Caki2 (cell line): ENCODE data around the gene C19orf67. TPM values are rescaled to one million over a fixed set of nuclear protein-coding genes. Genes with fewer than 3 reads are reported as not detected.

Experiments
- DNase-seq: peaks from one replicate; pipeline ENCODE4 v3.0.0-alpha.2; 2015; ENCODE audit warnings: low read depth
- in situ Hi-C: cut with HindIII; loops from 2 replicates; pipeline ENCODE4 v1.10.0; 2016; ENCODE audit warnings: low sequenced_read_pairs, low pct_unique_long_range_greater_than_20kb, mixed read lengths
- total RNA-seq: library from RNA; depleted of rRNA; stranded (reverse); fragments of >200 nt; shearing (Covaris generic); gene quantifications from 2 replicates; pipeline ENCODE4 v1.2.3, GENCODE V29; 2014; ENCODE audit warnings: low replicate concordance

C19orf67 gene
- total RNA-seq, 1 experiment from 2014 or later: not detected

DNA sequence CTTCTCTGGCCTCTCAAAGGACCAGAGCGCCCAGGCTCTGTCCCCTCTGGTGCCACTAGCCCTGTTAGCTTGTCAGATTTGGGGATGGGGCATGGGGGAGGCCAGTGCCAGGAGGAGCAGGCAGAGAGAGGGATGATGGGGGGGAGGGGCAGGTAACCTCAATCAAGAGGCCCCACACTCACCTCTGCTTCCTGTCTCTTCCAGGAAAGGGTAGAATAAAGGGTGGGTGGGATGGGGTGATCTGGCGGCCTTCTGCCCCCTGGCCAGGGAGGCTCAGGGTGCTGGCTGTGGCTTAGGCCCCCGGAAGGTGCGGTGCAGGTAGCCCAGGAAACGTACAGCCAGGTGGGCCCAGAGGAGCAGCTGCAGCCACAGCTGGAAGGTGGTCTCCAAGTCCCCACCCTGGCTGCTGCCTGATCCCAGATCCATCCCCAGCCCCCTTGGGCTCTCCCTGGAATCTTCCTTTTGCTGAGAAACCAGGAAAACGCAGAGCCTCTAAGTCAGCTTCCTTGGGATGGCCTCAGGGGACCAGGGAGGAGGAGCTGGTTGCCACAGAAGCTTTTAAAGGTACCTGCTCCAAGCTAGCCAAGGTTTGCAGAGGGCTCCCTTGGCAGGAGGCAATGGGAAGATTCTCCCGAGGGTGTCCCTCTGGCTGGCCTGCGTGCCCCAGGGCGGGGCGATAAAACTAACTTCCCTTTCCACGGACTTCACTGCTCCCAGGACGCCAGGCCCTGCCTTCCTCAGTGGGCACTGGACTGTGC is 26.6 kb upstream of the C19orf67 start:
- no peak for DNase-seq
- in situ Hi-C loops: no loop called here

DNA sequence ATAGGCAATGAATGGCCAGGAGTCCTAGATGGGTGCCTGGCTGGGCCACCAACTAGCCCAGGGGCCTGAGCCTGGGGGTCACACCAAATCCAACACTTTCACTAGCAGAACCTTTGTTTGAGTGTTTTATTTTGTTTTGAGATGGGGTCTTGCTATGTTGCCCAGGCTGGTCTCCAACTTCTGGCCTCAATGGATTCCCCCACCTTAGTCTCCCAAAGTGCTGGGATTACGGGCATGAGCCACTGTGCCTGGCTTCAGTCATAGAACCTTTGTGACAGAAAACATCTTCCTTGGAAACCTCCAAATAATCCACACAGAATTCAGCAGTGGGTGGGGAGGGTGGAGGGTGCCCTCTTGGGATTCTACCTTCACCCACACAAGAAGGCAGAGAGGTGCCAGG is 25.9 kb upstream of the C19orf67 start:
- no peak for DNase-seq
- in situ Hi-C loops: no loop called here

DNA sequence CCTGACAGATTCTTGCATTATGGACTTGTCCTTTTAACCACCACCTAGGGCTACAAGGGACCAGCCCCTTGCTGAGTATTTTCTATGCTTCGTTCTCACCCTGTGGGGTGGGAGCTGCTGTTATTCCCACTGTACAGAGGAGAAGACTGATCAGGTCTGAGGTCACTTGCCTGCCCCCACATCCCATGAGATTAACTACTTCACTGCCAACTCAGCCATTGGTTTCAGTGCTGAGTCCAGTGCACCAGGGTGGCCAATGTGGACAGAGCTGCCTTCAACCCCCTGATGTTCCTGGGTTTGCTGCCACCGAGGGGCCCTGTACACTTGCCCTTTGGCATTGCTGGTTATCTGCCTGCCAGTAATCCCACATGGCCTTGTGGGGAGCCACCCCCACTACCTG is 25.1 kb upstream of the C19orf67 start:
- in situ Hi-C loops: no loop called here
- DNase-seq: no peak

DNA sequence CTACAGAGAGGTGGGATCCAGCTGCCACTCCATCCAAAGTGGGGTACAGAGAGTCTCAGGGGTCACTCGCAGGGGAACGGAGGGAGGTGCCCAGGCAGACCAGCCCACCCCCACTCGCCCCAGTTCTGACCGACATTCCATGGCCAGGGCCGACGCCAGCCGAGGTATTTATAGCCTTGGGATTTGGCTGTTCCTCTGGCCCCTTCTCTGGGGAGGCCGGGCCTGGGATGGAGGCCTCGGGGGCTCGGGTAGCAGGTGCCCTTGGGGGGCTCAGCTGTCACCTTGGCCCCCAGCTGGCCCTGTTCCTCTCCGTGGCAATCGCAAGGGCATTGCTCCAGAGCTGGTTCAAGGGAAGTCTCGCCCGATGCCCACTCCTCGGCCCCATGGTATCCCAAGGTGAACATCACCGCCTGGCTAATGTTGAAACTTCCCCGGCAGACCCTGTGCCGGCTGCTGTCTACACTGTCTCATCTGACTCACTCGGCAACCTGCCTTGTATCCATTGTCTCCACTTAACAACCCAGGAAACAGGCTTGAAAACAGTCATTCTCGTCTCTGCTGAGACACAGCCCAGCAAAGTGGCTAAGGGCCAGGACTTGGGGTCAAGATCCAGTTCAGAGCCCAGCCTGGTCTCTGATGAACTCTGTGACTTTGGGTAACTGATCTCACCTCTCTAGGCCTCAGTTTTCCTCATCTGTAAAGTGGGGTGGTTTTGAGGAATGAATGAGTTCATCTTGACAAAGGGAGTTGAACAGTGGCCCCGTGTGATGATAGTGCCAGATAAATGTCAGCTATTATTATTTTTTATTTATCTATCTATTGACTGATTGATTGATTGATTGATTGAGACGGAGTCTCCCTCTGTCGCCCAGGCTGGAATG is 22.2 kb upstream of the C19orf67 start:
- in situ Hi-C loops: no loop called here
- no peak for DNase-seq

DNA sequence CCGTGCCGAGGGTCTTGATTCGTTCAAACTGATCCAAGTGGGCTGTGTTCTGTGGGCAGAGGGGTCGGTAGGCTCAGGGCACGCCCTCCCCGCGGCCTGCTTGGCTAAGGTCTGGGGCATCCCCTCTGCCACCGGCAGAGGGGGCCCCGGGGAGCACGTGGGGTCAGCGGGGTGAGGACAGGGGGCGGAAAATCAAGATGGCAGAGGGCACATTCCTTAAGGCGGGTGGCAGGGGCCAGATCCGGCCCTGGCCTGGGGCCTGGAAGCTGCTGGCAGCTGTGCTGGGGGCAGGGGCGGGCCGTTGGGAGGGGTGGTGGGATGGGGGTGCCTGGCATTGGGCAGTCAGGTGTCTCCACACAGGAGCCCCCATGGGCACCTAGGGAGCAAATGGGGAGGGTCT is 21.3 kb upstream of the C19orf67 start:
- in situ Hi-C loops: no loop called here
- no peak for DNase-seq

DNA sequence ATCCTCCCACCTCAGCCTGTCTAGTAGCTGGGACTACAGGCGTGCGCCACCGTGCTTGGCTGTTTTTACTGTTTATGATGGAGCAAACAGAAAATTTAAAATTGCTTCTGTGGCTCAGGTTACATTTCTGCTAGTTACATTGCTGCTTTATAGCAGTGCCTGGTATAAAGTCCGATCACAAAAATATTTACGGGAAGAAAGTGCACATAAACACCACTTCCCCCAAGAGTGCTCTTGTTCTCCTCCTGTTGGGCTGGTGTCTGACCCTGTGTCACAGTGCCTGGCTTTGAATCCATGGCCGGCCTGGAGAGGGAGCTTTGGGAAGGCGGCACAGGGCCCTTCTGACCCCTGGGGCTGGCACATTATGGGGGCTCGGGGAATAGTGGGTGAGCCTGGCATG is 20.1 kb upstream of the C19orf67 start:
- in situ Hi-C loops: no loop called here
- no peak for DNase-seq

DNA sequence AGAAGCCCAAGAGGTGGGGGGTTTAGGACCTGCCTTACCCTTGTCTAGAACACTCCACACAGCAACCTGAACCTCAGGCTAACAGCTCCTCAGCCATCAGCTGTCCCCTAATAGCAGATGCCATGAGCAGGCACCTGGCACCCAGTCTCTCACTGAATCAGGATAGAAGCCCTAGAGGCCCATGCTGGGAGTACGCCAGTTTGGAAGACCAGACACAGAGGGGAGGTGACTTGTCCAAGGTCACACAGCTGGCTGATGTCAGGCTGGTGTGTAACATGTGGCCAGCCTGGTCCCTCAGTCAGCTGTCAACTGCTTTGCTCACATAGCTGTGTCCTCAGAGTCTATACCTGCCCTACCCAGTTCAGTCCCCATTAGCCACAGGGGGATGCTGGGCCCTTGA is 17.7 kb upstream of the C19orf67 start:
- in situ Hi-C loops: no loop called here
- DNase-seq: no peak

DNA sequence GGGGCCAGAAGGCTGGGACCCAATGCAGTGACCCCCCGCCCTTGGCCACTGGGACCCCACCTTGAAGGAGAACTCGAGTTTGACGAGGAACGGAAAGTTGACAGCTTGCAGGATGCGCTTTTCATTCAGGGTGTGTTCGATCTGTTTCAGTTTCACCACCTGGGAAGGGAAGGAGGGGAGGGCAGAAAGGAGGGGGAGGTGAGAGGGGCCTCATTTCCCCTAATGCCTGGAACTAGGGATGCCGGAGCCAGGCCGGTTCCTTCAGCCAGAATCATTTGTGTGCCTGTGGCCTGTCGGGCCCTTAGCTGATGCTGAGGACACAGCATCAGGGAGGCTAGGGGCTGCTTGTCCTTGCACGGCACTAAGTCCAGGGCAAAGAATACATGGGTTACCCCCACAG is 17.2 kb upstream of the C19orf67 start:
- in situ Hi-C loops: no loop called here
- DNase-seq: no peak

DNA sequence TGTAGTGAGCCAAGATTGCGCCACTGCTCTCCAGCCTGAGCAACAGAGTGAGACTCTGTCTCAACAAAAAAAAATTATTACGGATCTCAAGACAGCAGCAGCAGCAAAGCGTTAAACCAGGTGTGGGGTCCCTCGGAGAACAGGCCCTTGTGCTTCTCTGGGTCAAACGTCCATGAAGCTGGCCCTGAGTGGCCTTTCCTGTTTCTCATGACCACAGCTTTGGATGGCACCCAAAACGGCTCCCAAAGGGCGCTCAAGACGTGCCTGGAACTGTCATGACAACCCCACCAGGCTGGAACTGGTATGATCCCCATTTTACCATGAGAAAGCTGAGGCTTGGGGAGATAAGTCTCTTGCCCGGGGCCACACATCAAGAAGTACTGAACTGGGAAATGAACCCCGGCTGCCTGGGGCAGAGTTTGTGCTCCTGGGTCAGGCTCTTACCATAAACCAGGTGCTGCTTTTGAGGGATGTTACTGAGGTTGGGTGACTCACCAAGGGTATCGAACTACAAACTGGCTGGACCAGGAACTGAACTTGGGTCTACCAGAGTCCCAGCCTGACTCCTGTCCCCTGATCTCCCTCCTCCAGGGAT is 16.6 kb upstream of the C19orf67 start:
- in situ Hi-C loops: no loop called here
- no peak for DNase-seq

DNA sequence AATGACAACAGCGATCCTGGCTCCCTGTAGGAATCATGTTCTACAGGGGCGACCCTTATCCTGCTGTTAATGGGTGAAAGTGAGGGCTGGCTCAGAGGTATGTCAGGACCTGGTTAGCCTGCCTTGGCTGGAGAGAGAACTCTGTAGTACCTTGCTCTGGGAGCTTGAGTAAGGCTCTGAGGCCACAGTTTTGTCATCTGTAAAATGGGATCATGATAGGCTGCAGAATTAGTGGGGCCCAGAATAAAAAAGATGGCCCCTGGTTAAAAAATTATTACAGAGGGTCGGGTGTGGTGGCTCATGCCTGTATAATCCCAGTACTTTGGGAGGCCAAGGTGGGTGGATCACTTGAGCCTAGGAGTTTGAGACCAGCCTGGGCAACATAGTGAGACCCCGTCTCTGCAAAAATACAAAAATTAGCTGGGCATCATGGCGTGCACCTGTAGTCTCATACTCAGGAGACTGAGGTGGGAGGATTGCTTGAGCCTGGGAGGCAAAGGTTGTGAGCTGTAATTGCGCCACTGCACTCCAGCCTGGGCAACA is 15.5 kb upstream of the C19orf67 start:
- in situ Hi-C loops: no loop called here
- DNase-seq: no peak

DNA sequence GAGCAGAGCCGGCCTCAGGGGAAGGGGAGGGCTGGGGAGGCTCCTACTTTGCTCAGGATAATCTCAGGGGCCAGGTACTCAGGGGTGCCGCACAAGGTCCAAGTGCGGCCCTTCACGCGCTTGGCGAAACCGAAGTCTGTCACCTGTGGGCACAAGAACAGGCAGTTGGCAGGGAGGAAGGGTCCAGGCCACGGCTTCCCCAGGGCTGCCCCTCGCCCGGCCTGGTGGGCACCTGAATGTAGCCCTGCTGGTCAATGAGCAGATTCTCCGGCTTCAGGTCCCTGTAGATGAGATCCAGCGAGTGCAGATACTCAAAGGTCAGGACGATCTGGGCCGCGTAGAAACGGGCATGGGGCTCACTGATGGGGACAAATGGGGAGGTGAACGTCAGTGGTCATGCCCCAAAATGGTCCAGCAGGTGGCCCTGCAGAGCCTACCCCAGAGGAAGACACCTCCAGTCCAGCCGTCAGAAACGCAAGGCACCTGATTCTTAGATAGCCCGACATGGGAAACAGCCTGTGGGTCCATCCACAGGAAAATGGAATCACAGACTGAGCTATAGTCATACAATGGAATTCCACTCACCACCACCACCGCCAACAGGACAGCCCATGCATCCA is 12.1 kb upstream of the C19orf67 start:
- no peak for DNase-seq

DNA sequence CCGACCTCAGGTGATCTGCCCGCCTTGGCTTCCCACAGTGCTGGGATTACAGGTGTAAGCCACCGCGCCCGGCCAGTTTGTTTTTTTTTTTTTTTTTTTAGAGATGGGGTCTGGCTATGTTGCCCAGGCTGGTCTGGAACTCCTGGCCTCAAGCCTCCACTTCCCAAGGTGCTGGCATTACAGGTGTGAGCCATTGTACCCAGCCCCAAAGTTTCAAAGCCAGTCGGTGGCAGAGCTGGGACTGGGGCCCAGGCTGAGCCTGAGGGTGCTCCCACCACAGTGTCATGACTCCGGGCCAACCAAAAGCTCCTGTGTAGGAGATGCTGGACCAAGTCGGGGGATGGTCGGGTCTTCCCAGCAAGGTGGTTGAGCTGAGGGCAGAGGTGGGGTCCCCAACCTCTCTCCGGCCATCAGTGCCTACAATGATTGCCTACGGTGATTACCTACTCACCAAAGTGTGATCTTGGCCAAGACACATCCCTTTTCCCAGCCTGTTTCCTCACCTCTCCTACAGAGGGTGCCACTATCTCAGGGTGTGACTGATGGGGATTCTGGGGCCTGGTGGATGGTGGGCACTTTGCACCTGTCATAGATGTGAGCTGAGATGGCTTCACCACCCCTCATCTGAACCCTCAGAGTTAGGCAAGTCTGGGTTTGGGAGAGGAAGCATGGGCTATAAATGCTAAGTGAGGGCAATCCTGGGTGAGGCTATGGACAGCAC is 10.8 kb upstream of the C19orf67 start:
- DNase-seq: no peak
- in situ Hi-C loops: loop anchor here (25.0 kb wide), 1 partner anchor 184 kb away; the partner anchor contains the start of genes BRME1 and CC2D1A

More for the DNA sequence above, 12.1 kb upstream of the C19orf67 start:
- in situ Hi-C loops: loop anchor here (25.0 kb wide), 1 partner anchor 185 kb away; the partner anchor contains the start of genes BRME1 and CC2D1A

DNA sequence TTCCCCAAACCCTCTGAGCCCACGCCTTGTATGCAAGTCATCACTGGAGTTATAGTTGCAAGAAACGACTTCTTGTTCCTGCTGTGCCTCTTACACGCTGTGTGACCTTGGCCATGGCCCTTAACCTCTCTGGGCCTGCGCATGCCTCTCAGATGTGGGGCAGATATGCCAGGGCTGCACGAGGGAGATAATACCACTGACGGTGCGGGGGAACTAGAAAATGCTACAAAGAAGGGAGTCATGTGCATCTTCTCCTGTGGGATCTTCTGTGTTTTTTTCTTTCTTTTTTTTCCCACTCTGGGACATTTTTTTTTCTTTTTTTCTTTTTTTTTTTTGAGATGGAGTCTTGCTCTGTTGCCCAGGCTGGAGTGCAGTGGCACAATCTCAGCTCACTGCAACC is 9.3 kb upstream of the C19orf67 start:
- no peak for DNase-seq
- in situ Hi-C loops: loop anchor here (25.0 kb wide), 1 partner anchor 183 kb away; the partner anchor contains the start of genes BRME1 and CC2D1A

DNA sequence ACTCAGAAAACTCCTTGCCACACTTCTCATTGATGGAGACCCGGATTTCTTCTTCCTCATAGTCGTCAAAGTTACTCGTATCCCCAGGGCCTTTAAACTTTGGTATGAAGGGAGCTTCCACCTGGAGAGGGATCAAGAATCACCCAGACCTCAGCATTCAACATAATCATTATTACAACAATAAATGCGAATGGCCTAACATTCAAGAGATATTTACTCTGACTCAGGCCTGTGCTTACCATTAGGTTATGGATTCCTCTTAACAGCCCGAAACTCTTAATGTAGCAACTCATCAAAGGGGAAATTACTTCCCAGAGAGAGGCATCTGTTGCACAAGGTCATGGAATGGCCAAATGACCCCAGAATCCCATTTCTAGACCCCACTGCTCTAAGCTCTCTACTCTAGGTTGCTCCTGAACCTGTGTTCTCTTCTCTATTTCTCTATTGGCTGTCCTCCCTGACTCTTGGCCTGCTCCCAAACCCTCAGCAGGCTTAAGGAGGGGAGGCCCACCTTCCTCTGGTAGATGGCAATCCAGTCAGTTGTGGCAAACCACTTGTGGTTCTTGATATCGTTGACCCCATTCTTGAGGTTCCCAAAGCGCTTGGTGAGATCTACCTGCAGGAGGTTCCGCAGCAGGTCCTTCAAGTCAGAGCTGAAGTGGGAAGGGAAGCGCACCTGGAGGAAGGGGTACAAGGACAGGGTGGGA is 7.7 kb upstream of the C19orf67 start:
- in situ Hi-C loops: loop anchor here (25.0 kb wide), 1 partner anchor 181 kb away; the partner anchor contains the start of genes BRME1 and CC2D1A
- no peak for DNase-seq

DNA sequence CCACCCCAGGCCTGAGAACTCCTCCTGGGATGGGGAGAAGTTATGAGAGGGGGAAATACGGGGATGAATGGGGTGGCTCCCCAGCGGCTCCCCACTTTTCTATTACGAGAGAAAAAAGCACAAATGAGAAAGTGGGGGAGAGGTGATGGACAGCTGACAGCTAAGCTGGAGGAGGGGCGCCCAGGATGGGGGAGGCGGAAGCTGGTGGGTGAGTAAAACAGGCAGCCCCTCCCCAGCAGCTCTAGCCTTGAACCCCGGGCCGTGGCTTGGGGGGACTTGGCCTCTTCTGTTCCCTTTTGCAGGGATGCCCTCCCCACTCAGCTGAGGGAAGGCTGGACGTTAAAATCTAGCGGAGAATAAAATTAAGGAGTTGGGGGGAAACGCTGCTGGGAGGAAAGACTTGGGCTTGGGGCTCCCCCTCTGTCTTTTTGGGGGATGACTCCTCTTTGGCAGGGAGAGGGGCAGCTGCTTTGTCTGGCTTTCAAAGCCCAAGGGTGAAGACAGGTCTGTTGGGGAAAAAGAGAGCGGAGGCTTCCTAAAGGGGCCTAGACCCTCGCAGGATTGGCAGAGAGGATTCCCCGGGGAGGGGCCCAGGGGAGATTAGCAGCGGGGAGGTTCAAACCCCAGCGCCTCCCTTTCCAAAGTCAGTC is 6.4 kb upstream of the C19orf67 start:
- no peak for DNase-seq
- in situ Hi-C loops: loop anchor here (25.0 kb wide), 1 partner anchor 180 kb away; the partner anchor contains the start of genes BRME1 and CC2D1A

DNA sequence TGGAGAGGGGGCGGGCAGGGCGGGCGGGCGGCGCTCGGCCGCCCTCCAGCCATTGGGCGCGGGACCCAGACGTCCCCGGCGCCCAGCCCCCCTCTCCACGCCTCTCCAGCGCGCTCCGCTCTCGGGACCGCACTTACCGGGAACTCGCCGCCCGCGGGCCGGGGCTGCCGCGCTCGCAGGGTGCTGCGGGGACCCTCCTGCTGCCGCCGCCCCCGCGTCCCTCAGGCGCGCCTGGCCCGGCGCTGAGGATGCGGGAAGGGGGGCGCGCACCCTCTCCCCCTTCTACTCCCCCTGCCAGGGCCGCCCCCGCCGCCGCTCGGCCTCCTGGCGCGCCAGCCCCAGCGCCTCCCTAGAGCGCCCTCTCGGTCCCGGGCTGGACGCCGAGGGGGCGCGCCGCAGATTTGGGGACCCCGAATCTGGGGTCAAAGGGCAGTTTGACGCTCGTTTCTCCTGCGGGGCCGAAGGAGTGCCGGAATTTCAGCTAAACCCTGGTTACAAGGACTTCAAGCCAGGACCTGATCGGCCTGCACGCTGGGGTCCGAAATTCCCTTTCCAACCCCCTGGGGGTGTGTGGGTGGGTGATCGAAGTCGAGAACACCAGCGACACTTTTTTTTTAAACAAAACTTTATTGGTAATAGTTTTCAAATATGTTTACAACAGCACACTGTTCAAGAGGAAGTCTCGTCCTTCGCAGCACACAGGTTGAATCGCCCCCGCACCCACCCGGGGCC is 5.7 kb upstream of the C19orf67 start:
- peak; percentile 78 for DNase-seq
- in situ Hi-C loops: loop anchor here (25.0 kb wide), 1 partner anchor 179 kb away; the partner anchor contains the start of genes BRME1 and CC2D1A
